Epithelial cell of proximal tubule (primary cell): ENCODE results near the gene THAP7. TPM values are rescaled to one million over a fixed set of nuclear protein-coding genes. Genes with fewer than 3 reads are reported as not detected.
A peak's percentile ranks its signal among the peaks of the same experiment; 100 is the strongest.

ENCODE experiments used
- DNase-seq: peaks from one replicate; pipeline ENCODE4 v3.0.0-alpha.2; 2011; ENCODE audit warnings: low read depth
- H3K4me3 ChIP-seq: 2 replicates; pipeline ENCODE4 v1.5.1; 2011; ENCODE audit warnings: low read depth, mild to moderate bottlenecking, low read length
- total RNA-seq: library from RNA; depleted of rRNA; stranded (reverse); fragments of >200 nt; gene quantifications from 2 replicates; pipeline ENCODE4 v1.2.3, GENCODE V29; 2015
- TF ChIP-seq, protein P1 (sequence below): conservative IDR thresholded peaks from 2 replicates; pipeline ENCODE4 v1.5.1; 2012; ENCODE audit warnings: low read depth, mild to moderate bottlenecking, low read length

The THAP7 gene
- total RNA-seq, 1 donor from 2014 or later, result 24.6 TPM

DNA sequence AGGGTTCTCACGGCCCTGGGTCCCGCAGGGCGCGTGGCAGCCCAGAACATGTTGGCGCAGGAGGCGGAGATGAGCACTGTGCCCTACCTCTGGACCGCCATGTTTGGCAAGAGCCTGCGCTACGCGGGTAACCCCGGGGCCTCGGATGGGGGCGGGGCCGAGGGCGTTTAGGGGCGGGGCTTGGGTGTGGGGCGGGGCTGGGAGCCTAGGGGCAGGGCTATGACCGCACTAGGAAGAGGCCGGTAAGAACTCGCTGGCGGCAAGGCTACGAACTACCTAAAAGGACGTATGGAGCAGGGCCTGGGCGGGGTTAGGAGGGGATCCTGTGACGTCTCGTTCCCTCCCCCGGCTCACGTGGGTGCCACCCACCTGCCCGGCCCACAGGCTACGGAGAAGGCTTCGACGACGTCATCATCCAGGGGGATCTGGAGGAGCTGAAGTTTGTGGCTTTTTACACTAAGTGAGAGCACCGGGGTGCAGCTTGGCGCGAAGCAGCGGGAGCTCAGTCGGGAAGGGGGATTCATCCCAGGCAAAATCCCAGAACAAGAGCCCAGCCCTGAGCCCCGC, 22.6 kb downstream of the THAP7 start:
- TF ChIP-seq, protein P1, sequence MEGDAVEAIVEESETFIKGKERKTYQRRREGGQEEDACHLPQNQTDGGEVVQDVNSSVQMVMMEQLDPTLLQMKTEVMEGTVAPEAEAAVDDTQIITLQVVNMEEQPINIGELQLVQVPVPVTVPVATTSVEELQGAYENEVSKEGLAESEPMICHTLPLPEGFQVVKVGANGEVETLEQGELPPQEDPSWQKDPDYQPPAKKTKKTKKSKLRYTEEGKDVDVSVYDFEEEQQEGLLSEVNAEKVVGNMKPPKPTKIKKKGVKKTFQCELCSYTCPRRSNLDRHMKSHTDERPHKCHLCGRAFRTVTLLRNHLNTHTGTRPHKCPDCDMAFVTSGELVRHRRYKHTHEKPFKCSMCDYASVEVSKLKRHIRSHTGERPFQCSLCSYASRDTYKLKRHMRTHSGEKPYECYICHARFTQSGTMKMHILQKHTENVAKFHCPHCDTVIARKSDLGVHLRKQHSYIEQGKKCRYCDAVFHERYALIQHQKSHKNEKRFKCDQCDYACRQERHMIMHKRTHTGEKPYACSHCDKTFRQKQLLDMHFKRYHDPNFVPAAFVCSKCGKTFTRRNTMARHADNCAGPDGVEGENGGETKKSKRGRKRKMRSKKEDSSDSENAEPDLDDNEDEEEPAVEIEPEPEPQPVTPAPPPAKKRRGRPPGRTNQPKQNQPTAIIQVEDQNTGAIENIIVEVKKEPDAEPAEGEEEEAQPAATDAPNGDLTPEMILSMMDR, result no peak
- H3K4me3 ChIP-seq, result peak overlapping the region; percentile 30
- DNase-seq, result no peak

DNA sequence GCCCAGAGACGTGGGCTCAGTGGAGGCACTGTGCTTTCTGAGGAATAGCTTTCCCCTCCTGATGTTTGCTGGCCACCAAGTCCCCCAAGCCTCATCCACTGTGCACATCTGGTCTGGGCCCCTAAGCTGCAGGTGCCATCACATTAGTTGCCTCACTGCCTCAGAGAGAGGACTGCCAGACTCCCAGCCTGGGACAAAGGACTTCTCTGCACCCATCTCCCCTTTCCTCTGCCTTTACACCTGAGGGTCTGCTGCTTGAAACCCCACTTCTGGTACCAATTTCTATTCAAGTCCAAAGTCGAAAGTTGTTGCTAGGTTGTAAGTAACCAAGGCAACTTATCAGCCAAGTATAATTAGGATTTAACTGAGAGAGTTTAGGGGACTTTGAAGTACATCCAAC, 23.5 kb downstream of the THAP7 start:
- no peak overlapping the region for H3K4me3 ChIP-seq
- TF ChIP-seq, protein P1, result no peak
- no peak for DNase-seq

DNA sequence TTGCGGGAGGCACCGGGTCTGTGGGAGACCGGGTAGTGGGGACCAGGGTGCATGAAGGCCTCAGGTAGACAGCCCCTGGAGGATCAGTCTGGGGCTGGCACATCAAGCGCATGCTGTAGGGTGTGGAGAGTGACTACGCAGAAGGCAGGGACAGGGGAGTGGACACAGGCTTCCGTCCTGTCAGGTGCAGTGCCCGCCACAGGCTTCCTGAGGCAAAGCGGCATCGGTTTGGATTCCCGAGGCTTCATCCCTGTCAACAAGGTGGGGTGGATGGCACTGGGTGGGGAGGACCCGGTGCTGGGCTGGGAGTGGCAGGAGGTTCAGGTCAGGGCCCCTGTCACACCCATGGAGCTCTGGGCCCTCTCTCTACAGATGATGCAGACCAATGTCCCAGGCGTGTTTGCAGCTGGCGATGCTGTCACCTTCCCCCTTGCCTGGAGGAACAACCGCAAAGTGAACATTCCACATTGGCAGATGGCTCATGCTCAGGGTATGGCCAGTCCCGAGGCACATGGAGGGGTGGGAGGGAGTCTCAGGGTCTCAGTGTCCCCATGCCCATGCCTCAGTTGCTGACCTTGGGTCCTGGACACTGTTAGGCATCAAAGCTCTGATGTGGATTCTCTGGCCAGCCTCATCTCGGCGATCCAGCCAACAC, 24.3 kb downstream of the THAP7 start:
- H3K4me3 ChIP-seq, result no peak overlapping the region
- TF ChIP-seq, protein P1, result no peak

DNA sequence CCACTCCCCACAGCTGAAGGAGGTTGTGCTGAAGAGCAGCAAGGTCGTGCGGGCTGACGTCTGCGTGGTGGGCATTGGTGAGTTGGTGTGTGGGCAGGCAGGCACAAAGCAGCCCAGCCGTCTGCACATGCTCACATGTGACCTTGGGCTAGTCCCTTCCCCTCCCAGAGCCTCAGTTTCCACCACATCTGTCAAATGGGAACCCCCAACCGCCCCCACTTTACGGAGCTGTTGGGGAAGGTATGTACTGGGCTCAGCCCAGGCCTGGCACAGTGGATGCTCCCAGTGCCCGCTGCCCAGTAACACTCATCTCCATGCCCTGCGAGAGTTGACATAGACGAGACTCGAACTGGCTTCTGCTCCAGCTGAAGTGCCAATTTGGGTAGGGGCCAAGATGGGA, 24.9 kb downstream of the THAP7 start:
- TF ChIP-seq, protein P1, result no peak
- DNase-seq, result no peak
- no peak overlapping the region for H3K4me3 ChIP-seq

More for the DNA sequence above, 24.3 kb downstream of the THAP7 start:
- DNase-seq, result no peak

DNA sequence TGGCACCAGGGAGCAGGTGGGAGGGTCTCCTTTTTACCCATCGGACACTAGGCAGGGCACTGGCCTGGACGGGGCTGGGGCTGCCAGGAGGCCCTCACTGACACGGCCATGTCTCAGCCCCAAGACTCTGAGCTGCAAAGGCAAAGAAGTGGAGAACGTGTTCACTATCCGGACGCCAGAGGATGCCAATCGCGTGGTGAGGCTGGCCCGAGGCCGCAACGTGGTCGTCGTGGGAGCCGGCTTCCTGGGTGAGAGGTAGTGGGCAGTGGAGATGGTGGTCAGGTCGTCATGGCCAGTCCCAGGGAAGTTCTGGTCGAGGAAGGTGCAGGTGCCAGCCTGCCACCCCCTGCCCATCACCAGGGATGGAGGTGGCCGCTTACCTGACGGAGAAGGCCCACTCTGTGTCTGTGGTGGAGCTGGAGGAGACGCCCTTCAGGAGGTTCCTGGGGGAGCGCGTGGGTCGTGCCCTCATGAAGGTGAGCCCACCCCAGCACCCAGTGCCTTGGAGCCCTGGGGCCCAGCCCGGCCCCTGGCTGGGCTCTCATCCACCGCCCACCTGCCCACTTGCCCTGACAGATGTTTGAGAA, 25.5 kb downstream of the THAP7 start:
- no peak overlapping the region for H3K4me3 ChIP-seq
- no peak for DNase-seq
- TF ChIP-seq, protein P1, result no peak

DNA sequence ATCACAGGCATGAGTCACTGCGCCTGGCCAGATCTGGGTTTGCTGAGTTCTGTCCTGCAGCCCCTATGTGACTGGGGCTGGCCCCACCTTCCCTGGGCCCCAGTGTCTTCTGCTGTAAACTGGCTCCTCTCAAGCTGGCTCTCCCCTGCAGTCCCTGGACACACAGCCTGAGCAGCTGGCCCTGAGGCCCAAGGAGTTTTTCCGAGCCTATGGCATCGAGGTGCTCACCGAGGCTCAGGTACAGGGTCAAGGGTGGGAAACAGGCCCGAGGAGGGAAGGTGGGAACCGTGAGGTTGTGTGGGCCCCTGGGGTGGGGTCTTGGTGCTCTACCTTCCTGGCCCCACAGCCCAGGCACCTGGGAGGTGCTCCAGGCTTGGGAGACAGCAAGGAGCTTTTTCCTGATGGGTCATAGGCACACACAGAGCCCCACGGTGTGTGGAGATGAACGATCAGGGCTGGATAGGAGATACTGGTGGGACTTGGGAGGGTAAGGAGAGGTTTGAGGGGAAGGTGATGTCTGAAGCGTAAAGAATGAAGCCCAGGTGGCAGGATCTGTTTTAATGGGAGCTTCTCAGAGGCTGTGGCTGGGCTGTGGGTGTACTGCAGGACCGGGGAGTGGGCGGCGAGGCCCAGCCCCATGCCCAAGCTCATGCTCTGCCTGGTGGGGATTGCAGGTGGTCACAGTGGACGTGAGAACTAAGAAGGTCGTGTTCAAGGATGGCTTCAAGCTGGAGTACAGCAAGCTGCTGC, 26.2 kb downstream of the THAP7 start:
- TF ChIP-seq, protein P1, result no peak
- no peak overlapping the region for H3K4me3 ChIP-seq
- no peak for DNase-seq
